GM12873 (cell line): Measurements from ENCODE around the gene THAP9.

ENCODE experiments used
- TF ChIP-seq, protein P1 (sequence below): IDR thresholded peaks from 2 replicates; pipeline ENCODE4 v1.5.1; 2012; ENCODE audit warnings: low read depth, mild to moderate bottlenecking, moderate library complexity, low read length, control low read depth; ENCODE audit not compliant: insufficient read depth; ENCODE audit errors: missing control alignments

THAP9 gene

DNA sequence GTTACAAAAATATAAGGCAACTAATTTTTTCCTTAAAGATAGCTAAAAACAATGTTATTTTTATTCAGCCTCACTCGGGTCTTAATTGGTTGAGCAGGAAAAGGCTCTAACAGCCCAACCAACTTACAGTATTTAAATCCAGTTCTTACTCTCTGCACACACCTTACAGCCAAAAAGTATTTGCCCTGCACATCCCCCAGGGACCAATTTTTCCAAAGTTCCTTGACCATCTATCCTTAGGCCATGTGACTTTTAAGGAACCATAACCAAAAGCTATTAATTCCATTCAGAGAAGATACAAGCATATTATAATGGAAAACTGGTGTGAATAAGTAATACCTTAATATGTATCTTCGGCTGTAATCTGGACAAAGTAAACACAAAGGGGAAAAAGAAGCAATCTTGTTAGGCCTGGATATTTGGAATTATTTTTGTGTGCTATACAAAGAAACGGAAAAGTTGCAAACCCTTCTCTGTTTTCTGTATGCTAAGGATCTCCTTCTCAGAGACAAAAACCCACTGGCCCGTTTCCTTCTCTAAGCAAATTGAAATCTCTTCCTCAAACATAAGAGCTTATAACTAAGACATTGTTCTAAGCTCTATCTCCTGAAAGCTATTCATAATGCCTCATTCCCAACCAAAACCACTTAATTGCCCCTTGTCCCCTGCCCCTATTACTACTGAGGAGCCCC lies 1.0 kb upstream of the THAP9 start:
- TF ChIP-seq, protein P1, sequence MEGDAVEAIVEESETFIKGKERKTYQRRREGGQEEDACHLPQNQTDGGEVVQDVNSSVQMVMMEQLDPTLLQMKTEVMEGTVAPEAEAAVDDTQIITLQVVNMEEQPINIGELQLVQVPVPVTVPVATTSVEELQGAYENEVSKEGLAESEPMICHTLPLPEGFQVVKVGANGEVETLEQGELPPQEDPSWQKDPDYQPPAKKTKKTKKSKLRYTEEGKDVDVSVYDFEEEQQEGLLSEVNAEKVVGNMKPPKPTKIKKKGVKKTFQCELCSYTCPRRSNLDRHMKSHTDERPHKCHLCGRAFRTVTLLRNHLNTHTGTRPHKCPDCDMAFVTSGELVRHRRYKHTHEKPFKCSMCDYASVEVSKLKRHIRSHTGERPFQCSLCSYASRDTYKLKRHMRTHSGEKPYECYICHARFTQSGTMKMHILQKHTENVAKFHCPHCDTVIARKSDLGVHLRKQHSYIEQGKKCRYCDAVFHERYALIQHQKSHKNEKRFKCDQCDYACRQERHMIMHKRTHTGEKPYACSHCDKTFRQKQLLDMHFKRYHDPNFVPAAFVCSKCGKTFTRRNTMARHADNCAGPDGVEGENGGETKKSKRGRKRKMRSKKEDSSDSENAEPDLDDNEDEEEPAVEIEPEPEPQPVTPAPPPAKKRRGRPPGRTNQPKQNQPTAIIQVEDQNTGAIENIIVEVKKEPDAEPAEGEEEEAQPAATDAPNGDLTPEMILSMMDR: no peak

DNA sequence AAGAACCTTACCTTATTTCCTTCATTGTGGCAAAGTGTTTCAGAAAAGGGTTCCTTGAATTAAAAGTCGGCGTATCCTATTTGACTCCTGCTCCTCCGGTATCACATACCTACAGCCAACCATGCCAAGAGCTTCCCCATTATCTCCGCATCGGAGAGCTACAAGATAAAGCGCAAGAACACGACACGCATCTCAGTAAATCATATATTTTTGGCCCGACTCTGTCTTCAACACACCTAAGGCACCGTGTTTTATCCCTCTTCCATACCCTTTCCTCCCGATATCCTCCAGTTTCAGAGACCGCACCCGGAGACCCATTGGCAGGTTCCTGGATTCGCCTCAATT lies 497 bp upstream of the THAP9 start:
- TF ChIP-seq, protein P1: no peak

DNA sequence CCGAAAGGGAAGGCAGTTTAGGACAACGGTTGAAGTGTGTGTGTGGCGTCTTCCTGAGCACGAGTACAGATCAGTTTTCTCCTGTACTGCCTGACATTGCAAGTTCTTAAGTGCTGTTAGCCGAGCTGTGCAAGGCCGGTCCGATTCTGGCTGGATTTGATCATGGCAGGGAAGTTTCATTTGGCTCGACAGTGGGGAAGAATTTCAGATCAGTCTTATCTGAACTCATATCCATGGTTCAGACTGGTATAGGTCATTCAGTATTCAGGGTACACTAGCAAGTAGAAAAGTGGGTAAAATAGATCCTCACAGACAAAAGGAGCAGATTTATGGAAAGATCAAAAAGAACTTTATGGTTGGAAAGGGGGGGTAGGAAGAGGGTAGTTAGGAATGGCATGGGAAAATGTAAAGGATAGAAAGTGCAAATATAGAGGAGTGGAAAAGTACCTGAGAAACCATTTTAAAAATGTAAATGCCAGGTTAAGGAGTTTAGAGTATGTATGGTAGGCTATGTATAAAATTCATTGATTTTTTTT lies 716 bp downstream of the THAP9 start:
- TF ChIP-seq, protein P1: no peak

DNA sequence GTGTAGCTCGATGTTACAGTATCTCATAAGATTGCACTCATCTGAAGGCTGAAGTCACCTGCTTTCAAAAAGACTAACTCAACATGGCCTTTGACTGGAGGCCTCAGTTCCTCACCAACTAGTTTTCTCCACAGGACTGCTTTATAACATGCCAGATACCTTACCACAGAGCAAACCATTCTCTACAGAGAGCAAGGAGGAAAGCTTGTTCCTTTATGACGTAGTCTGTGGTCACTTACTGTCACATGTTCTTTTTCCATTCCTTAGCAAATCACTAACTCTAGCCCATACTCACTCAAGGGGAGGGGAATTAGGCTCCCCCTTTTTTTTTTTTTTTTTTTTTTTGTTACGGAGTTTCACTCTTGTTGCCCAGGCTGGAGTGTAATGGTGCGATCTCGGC lies 3.2 kb downstream of the THAP9 start:
- TF ChIP-seq, protein P1: no peak

DNA sequence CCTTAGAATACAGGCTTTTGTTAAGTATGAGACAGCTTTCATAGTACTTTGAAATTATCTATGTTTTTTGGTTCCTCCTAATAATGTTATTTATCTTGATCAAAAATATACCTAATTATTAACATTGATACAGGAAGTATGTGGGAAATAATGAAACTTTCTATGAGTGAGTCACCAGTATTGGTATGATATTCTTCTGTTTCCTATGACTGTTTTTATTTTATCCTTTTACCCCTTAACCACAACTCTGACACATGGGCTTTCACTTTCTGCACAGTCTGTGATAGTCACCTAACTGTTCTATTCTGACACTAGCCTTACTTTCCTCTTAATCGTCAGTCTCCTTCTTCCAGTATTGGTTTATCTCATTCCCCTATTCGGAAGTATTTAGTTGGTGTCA lies 4.7 kb downstream of the THAP9 start:
- TF ChIP-seq, protein P1: no peak

DNA sequence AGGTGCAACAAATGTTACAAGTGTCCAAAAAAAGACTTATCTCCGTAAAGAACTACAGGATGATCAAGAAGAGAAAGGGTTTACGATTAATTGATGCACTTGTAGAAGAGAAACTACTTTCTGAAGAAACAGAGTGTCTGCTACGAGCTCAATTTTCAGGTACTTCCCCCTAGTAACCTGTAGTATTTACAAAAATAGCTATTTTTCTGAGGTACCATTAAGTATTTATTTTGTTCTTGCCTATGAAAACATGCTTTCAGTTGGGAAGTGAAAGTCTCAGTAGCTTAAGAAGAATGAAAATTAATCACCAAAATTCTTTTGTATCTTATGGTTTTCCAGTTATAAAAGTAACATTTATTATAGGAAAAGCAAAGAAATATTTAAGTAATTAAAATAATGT lies 5.9 kb downstream of the THAP9 start:
- TF ChIP-seq, protein P1: no peak

DNA sequence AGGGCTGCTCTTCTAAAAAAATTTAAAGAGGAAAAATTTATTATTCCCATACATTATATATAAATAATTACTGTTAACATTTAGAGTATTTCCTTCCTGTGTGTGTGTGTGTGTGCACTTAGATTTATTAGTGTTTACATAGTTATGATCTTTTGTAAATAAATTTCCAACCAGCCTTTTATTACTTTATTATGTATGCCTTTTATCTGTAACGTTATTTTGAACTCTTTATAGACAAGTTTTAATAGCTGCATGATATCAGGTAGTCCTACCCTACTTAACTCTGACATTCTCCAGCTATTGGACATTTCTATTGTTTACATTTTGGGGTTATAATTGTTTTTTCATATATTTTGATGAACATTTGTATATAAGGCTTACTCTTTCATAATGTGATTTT lies 8.8 kb downstream of the THAP9 start:
- TF ChIP-seq, protein P1: no peak
